ENCODE measurements around the gene LIAS.
"Not testable (repeated sequence)": the region's sequence is repeated elsewhere in the genome, so short reads cannot be mapped to it uniquely, and the experiment has no call there.

The LIAS gene

GRCh38 chr4:39453738-39454137 lies 5.1 kb upstream of the LIAS start:
- no peak for DNase-seq

GRCh38 chr4:39455486-39455885 lies 3.4 kb upstream of the LIAS start:
- no peak for DNase-seq

GRCh38 chr4:39456946-39457763 lies 1.7 kb upstream of the LIAS start:
- no peak for DNase-seq

- not testable (repeated sequence) for DNase-seq
Measured at GRCh38 chr4:39458161-39458504, 723 bp upstream of the LIAS start.

GRCh38 chr4:39464886-39465501 lies 6.1 kb downstream of the LIAS start:
- DNase-seq: peak; percentile 59

- no peak for DNase-seq
Measured at GRCh38 chr4:39466747-39467146, 7.9 kb downstream of the LIAS start.

- no peak for DNase-seq
Measured at GRCh38 chr4:39467464-39467863, 8.6 kb downstream of the LIAS start.

- peak; percentile 60 for DNase-seq
Measured at GRCh38 chr4:39469429-39470077, 10.7 kb downstream of the LIAS start.

- DNase-seq: no peak
Measured at GRCh38 chr4:39470402-39470801, 11.5 kb downstream of the LIAS start.

GRCh38 chr4:39472396-39472795 lies 13.5 kb downstream of the LIAS start:
- DNase-seq: no peak

- no peak for DNase-seq
Measured at GRCh38 chr4:39476187-39476895, 17.5 kb downstream of the LIAS start.

GRCh38 chr4:39480251-39480650 lies 21.4 kb downstream of the LIAS start:
- DNase-seq: no peak

- DNase-seq: no peak
Measured at GRCh38 chr4:39480902-39481695, 22.2 kb downstream of the LIAS start.

- no peak for DNase-seq
Measured at GRCh38 chr4:39484582-39485272, 25.9 kb downstream of the LIAS start.

- no peak for DNase-seq
Measured at GRCh38 chr4:39486221-39486804, 27.5 kb downstream of the LIAS start.

GRCh38 chr4:39490322-39490721 lies 31.5 kb downstream of the LIAS start:
- DNase-seq: no peak

GRCh38 chr4:39494354-39494753 lies 35.5 kb downstream of the LIAS start:
- DNase-seq: no peak

GRCh38 chr4:39495446-39496213 lies 36.8 kb downstream of the LIAS start:
- DNase-seq: no peak

GRCh38 chr4:39497909-39498726 lies 39.3 kb downstream of the LIAS start:
- no peak for DNase-seq

GRCh38 chr4:39498727-39499020 lies 39.8 kb downstream of the LIAS start:
- no peak for DNase-seq

Measured in activated CD4-positive, alpha-beta T cell treated with anti-CD3 and anti-CD28 coated beads, Interleukin-10, Interleukin-2, amounts not matched to agents 100 ng/mL and 50 ng/mL, durations not matched to agents 16 hours and 8 hours (primary cell).